Gastrocnemius medialis (tissue), 4 donors: ENCODE data around the gene DPYD.

ENCODE experiments used
- POLR2A ChIP-seq, 2 donors: fragments of 450-650 bp; IDR thresholded peaks; one replicate each; pipeline ENCODE4 v1.6.1; 2017; ENCODE audit warnings: antibody characterized with exemption in 2 of 2, mild to moderate bottlenecking in 2 of 2, moderate library complexity in 2 of 2
- TF ChIP-seq, protein P1 (sequence below), 5 experiments: fragments of 450-650 bp in 3 of 5; fragments of 200-600 bp in 2 of 5; sonication (generic) in 2 of 5; IDR thresholded peaks in 4 of 5; conservative IDR thresholded peaks in 1 of 5; 1 replicate in 4 of 5; 2 replicates in 1 of 5; pipeline ENCODE4 v1.5.1; 2016 to 2019; ENCODE audit warnings: antibody characterized with exemption in 5 of 5, mild to moderate bottlenecking in 3 of 5, moderate library complexity in 3 of 5

DNA sequence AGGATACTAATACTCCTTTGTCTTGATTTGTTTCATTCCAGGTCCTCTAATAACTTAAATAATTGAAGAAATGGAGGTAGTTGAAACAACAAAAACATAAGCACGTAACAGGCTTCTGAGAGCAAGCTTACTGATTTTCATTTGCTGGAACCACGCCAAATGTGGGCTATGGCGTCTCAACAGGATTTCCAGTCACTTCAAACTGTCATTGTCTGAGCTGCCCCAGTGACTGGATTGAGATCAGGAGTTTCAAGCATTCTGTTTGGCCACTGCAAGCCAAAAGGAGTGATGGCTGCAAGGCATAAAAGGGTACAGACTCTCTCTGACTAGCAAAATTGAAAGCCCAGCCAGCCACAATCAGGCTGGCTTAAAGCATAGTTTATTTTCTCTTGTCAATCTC, 289.9 kb downstream of the DPYD start:
- TF ChIP-seq POLR2A (IDR thresholded peaks at IDR 0.05) = no peak
- TF ChIP-seq, protein P1, sequence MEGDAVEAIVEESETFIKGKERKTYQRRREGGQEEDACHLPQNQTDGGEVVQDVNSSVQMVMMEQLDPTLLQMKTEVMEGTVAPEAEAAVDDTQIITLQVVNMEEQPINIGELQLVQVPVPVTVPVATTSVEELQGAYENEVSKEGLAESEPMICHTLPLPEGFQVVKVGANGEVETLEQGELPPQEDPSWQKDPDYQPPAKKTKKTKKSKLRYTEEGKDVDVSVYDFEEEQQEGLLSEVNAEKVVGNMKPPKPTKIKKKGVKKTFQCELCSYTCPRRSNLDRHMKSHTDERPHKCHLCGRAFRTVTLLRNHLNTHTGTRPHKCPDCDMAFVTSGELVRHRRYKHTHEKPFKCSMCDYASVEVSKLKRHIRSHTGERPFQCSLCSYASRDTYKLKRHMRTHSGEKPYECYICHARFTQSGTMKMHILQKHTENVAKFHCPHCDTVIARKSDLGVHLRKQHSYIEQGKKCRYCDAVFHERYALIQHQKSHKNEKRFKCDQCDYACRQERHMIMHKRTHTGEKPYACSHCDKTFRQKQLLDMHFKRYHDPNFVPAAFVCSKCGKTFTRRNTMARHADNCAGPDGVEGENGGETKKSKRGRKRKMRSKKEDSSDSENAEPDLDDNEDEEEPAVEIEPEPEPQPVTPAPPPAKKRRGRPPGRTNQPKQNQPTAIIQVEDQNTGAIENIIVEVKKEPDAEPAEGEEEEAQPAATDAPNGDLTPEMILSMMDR (IDR thresholded peaks at IDR 0.05 in 4 of 5, conservative IDR thresholded peaks at IDR 0.05 in 1 of 5) = no peak
